C1 segment of cervical spinal cord (tissue), 14 donors: ENCODE data around the gene OTUB1.
A peak's percentile ranks its signal among the peaks of the same experiment; 100 is the strongest.

ENCODE experiments used
- DNase-seq, 14 donors: peaks; one replicate each; lab custom pipeline; 2025; lab: John Stamatoyannopoulos, UW

Gene OTUB1

DNA sequence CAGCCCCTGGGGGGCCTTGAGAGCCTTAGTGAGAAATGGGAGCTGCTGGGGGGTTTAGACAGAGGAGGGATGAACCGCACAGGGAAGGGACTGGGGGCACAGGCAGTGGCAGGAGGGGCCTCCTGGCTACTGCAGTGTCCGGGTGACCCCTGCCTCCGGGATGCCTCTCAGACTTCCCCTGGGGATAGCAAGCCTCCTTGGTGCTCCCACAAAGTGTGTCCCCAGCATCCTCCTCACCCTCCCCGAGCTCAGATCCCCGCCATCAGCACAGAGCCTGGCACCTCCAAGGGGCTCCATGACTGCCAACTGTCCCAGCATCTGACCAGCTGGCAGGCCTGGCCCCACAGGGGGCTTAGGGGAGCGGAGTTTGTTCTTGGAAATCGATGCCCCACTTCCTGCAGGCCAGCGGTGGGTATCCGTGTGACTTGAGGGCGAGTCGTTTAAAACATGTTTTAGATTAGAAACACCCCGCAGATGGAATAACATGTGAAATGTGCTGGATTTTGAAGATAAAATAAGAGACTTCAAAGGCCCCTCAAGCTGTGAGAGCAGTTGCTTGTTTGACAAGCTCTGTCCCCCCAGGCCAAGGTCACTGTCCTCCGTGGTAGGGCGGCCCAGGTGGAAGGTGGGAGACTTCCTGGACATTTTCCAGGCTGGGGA is 36.0 kb downstream of the OTUB1 start:
- peak in 1 of 14 donors; percentile 22 for DNase-seq

- DNase-seq = no peak
Observed at GRCh38 chr11:64023712-64024710, 37.8 kb downstream of the OTUB1 start.

DNA sequence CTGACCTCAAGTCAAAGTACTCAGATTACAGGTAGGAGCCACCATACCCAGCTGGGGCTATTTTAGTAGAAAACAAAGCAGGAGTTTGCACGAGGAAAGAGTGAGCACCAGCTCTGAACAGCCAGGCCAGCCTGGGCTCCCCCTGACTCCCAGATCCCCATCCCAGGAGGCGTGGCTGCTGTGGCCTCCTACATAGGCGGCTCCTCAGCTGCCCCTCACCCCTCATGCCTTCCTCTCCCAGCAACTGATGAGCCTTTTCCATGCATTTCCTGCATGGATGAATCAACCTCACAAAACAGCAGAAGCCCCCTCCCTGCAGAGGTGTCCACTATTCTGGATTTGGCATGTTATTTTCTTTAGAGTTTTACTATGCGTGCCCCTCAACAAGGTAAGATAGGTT is 39.0 kb downstream of the OTUB1 start:
- DNase-seq = no peak

DNA sequence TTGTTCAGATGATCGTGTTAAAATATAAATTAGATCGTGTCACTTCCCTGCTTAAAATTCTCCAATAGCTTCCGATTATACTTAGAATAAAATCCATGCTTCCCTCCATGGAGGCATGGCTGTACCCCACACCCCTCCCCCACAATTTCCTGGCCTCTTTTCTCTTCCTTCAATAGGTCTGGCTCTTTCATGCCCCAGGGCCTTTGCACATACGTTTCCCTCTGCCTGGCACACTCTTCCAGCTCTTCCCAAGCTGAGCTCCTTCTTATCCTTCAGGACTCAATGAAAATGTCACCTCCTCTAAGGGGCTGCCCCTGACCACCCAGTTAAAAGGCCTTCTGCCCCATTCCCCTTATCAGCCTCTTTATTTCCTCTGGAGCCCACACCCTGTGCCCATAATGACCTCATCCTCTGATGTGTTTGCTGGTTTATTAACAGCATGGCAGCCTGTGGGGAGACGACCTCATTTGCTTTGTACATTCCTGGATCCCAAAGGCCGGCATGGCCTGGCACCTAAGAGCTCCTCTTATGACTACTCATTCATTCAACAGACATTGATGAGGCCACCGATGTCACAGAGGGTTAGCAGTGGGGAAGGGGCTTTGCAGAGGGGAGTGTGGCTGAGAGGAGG is 40.5 kb downstream of the OTUB1 start:
- DNase-seq = no peak

DNA sequence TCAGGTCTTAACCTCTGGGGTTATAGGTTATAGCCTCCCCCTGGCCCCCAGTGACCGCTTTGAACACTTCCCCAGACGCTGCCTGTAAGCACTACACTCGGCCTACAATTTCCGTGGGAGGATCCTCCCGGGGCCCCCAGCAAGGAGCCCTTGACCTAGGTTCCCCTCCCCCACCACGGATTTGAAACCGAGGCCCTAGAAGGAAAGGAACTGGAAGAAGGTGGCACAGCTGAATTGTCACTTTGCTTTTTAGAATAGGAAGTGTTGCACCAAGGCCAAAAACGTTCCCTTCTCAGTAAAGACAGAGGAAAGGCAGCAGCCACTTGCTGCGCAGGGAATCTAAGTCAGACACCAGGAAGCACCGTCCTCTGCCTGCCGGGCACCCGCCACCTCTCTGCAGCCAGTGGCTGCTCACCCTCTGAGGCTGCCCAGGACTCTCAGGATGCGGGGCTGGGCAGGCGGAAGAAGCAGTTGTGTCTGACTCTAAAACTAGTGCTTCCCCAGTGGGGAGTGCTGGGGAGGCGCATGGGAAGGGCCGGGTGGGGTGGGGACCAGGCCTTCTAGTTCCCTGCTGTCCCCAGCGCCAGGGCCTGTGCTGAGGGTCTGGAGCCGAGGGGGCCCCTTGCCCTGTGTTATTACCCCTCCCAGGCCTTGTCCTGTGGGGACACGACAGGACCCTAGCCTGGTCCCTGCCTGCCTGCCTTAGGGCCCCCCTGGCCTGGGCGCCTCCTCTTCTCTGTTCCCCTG is 41.6 kb downstream of the OTUB1 start:
- DNase-seq = peak in 1 of 14 donors; percentile 30

DNA sequence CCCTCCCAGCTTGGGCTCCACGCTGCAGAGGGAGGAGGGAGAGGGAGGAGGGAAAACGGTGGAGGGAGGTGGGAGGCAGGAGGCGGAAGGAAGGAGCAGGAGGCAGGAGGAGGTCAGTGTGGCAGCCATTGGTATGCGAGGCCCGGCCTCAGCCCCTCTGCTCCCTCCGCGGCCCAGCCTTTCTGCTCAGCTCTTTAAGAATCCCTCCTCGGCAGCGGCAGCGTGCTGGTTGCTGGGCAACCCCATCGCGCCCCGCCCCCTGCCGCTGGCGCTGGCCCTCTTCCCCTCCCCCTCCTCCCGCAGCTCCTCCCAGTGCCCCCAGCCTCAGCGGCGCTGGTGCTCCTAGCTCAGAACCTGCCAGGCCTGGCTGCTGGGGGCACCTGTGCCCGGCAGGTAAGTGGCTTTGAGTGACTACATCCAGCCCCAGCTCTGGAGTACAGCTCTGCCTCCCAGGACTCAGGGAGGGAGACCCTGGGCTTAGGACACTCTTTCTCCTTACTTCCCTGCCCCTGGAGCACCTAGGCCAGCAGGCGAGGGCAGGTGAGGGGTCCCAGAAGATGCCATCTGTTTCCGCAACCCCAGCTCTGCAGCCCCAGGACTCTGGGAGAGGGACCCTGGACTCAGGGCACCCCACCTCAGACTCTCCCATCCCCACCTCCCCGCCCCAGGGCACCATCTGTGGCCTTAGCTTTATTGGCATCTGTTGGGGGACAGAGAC is 42.3 kb downstream of the OTUB1 start:
- no peak for DNase-seq

DNA sequence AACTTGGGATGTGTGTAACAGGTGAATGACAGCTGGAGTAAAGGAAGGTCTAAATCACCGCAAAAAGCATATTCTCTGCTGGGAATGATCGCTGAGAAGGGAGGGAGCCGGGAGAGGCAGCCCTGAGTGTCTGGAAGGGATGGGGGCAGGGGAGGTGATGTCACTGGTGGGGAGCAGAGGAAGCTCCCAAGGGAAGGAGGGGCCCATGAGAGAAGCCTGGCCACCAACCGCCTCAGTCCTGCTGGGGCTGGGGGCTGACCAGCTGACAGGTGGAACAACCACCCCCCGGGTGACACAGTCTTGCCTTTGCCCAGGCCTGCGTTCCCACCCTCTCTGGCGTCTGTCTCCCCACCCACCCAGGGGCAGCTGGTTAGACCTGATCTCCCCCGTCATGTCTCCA is 43.5 kb downstream of the OTUB1 start:
- DNase-seq = peak in 1 of 14 donors; percentile 50

DNA sequence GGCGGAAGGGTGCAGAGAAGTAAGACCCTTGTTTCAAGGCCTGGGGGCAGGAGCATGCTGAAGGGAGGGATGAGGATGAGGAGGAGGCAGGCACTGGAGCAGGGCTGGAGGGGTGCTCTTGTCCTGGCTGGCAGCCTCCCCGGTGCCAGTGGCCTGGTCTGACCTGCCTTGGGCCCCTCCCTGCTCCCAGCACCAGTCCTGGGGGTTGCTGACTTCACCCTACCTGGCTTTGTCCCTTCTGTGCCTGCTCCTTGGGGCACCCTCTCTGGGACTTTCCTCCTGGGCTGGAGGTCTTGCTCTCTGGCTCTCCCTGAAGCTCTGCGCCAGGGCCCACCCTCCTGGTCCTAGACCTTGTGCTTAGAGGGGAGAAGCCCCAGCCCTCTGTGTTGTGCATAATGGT is 44.8 kb downstream of the OTUB1 start:
- DNase-seq = no peak

- DNase-seq = no peak
Observed at GRCh38 chr11:64032050-64032449, 45.8 kb downstream of the OTUB1 start.

- DNase-seq = no peak
Observed at GRCh38 chr11:64034411-64034811, 48.2 kb downstream of the OTUB1 start.

DNA sequence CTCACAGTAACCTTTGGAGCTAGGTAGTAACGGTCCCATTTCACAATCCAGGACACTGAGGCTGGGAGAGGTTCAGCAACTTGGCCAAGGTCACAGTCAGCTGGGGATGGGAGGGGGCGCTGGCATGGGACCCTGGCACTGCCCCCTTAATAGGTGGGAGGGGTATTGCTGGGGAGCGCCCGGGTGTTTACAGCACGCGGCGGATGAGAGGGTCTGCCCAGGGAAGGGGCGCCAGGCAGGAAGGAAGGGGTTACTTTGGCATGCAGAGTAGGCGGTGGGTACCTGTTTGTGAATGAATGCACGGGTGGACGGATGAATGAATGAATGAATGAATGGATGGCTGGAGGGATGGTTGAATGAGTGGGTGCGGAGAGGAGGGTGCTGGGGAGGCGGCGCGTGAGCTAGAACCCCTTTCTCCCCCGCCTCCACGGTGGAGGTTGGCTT is 48.9 kb downstream of the OTUB1 start:
- no peak for DNase-seq

DNA sequence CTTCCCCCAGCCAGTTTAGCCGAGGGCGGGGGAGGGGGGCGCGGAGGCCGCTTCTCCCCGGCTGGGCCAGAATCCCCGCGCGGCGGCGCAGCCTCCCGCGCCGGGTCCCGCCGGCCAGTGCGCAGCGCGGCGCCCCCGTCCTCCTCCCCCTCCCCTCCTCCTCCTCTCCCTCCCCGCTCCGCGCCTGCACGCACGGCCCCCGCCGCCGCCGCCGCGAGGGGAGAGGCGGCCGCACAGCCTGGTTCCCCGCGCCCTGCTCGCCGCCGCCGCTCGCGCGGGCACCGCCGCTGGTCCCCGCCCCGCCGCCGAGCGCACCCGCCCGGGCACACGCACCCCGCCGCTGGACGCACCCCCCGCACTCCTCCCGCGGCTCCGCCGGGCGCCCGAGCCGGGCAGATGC is 49.3 kb downstream of the OTUB1 start, which contains the start of gene FLRT1:
Gene FLRT1, plus strand, starts transcription at position 356 of the 400 bp plus-strand sequence. CDS start 80,337 bp downstream, outside the sequence.
- peak in 2 of 14 donors; percentile 54 for DNase-seq

- peak in 6 of 14 donors; percentile 27 to 73 (median 46) for DNase-seq
Observed at GRCh38 chr11:64036087-64037026, 50.1 kb downstream of the OTUB1 start.

- peak in 1 of 14 donors; percentile 32 for DNase-seq
Observed at GRCh38 chr11:64037027-64037634, 50.9 kb downstream of the OTUB1 start.

GRCh38 chr11:64038500-64038899 is 52.3 kb downstream of the OTUB1 start:
- no peak for DNase-seq

- no peak for DNase-seq
Observed at GRCh38 chr11:64039012-64039665, 52.9 kb downstream of the OTUB1 start.

DNA sequence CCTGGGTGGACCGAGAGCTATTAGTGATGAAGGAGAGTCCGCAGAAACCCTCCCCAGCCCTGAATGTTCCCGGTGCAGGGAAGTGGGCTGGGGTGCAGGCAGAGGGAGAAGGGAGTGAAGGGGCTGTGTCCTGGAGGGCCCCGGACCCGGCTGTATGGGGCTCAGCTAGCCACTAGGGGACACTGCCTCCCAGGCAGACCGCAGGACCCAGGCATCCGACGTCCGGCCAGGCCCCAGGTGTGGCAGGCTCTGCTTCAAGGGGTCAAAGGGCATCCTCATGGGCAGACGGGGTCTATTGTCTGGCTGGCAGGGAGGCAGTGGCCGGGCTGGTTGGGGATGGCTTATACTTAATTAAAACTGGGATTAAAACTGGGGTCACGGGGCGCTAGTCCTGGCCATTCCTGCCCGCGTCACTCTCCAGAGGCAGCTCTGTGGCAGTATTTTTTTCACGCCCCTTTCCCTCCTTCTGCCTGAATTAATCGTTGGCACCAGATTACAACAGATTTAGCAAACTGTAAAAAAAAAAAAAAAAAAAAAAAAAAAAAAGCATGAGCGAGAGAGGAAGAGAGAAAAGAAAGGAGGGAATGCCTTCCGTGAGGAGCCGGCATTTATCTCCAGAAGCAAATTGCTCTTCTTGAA is 54.6 kb downstream of the OTUB1 start:
- peak in 11 of 14 donors; percentile 23 to 76 (median 46) for DNase-seq

DNA sequence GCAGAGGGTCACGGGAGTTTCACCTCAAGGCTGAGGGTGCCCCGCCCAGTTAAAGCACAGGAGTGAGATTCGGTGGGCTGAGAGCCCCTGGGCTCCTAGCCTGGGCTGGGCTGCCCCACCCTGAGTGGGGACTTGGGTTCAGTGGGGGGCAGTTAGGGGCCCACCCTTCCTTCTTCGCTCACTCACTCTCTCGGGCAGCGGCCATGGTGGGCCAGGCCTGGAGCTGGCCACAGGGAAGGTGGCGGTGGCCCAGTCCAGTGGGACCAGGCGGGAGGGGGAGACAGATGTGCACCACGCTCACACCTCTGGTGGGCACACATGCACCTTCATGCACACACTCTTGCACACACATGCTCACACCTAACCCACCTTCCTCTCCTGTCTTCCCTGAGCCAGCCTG is 55.6 kb downstream of the OTUB1 start:
- no peak for DNase-seq
